Chondrocyte (in vitro differentiated cells): ENCODE results near the gene SCUBE3. TPM values are rescaled to one million over a fixed set of nuclear protein-coding genes. Genes with fewer than 3 reads are reported as not detected.

ENCODE experiments used
- DNase-seq: peaks from one replicate; pipeline ENCODE4 v3.0.0; 2021; ENCODE audit warnings: mixed read lengths, low spot score
- H3K27ac Mint-ChIP-seq: one replicate; pipeline ENCODE4 v1.8.0; 2021; ENCODE audit warnings: mild to moderate bottlenecking, moderate library complexity, mixed read lengths; ENCODE audit not compliant: unreplicated experiment
- H3K27me3 Mint-ChIP-seq: 2 replicates; pipeline ENCODE4 v1.8.0; 2021; ENCODE audit warnings: low read depth, mixed read lengths
- H3K36me3 Mint-ChIP-seq: 2 replicates; pipeline ENCODE4 v1.8.0; 2021; ENCODE audit warnings: low read depth, mixed read lengths
- H3K4me1 Mint-ChIP-seq: 2 replicates; pipeline ENCODE4 v1.8.0; 2021; ENCODE audit warnings: low read depth, mild to moderate bottlenecking, mixed read lengths
- H3K4me3 Mint-ChIP-seq: one replicate; pipeline ENCODE4 v1.8.0; 2021; ENCODE audit warnings: mild to moderate bottlenecking, moderate library complexity, mixed read lengths; ENCODE audit not compliant: unreplicated experiment
- H3K9me3 Mint-ChIP-seq: 2 replicates; pipeline ENCODE4 v1.8.0; 2021; ENCODE audit warnings: low read depth, mixed read lengths
- CTCF ChIP-seq: fragments of 200-600 bp; sonication (generic); IDR thresholded peaks from 2 replicates; pipeline ENCODE4 v1.5.0; 2021; ENCODE audit warnings: antibody characterized with exemption, mild to moderate bottlenecking, moderate library complexity
- total RNA-seq: library from RNA; stranded (reverse); gene quantifications from 3 replicates; pipeline ENCODE4 v1.2.1, GENCODE V29; 2021

Gene SCUBE3
- total RNA-seq, 1 donor from 2014 or later = 96.6 TPM

- Mint-ChIP-seq H3K27ac (no peak overlapping the region), H3K27me3 (peaks cover 20% of the 10 kb centered on the region), H3K4me3 (no peak overlapping the region), H3K36me3 (no peaks in the 10 kb centered on the region), H3K4me1 (peaks cover 8% of the 10 kb centered on the region), H3K9me3 (no peaks in the 10 kb centered on the region)
- no peak for TF ChIP-seq CTCF
- no peak for DNase-seq
Observed at GRCh38 chr6:35208419-35208818, 5.3 kb upstream of the SCUBE3 start.

- peak; percentile 14 for DNase-seq
- Mint-ChIP-seq H3K27ac (no peak overlapping the region), H3K4me1 (peaks cover 8% of the 10 kb centered on the region), H3K4me3 (no peak overlapping the region), H3K27me3 (peaks cover 20% of the 10 kb centered on the region), H3K9me3 (no peaks in the 10 kb centered on the region), H3K36me3 (no peaks in the 10 kb centered on the region)
- TF ChIP-seq CTCF = no peak
Observed at GRCh38 chr6:35209081-35209480, 4.7 kb upstream of the SCUBE3 start.

- Mint-ChIP-seq H3K9me3 (no peaks in the 10 kb centered on the region), H3K27me3 (peaks cover 20% of the 10 kb centered on the region), H3K36me3 (no peaks in the 10 kb centered on the region), H3K4me1 (peaks cover 10% of the 10 kb centered on the region), H3K27ac (no peak overlapping the region), H3K4me3 (no peak overlapping the region)
- DNase-seq = no peak
- no peak for TF ChIP-seq CTCF
Observed at GRCh38 chr6:35209622-35210247, 4.0 kb upstream of the SCUBE3 start.

GRCh38 chr6:35213298-35213791 lies 411 bp upstream of the SCUBE3 start:
- Mint-ChIP-seq H3K27me3 (peaks cover 15% of the 10 kb centered on the region), H3K4me3 (peak overlapping the region; percentile 77), H3K36me3 (no peaks in the 10 kb centered on the region), H3K4me1 (peaks cover 43% of the 10 kb centered on the region), H3K27ac (no peak overlapping the region), H3K9me3 (no peaks in the 10 kb centered on the region)
- TF ChIP-seq CTCF = no peak
- DNase-seq = no peak

- no peak for DNase-seq
- Mint-ChIP-seq H3K27me3 (peaks cover 7% of the 10 kb centered on the region), H3K9me3 (no peaks in the 10 kb centered on the region), H3K4me1 (peaks cover 60% of the 10 kb centered on the region), H3K36me3 (no peaks in the 10 kb centered on the region), H3K4me3 (peak overlapping the region; percentile 77), H3K27ac (peak overlapping the region; percentile 75)
- no peak for TF ChIP-seq CTCF
Observed at GRCh38 chr6:35214869-35215664, 1.3 kb downstream of the SCUBE3 start.
